T47D (cell line): Measurements from ENCODE around the gene ZAR1L.
"Not testable (repeated sequence)": the region's sequence is repeated elsewhere in the genome, so short reads cannot be mapped to it uniquely, and the experiment has no call there.

ENCODE experiments used
- DNase-seq, 2 experiments: peaks; one replicate each; pipeline versions ENCODE4 v3.0.0 to v3.0.0-alpha.2; 2011 to 2012; ENCODE audit warnings: low read depth in 1 of 2, low spot score in 1 of 2
- JUND ChIP-seq: IDR thresholded peaks from 2 replicates; pipeline ENCODE4 v1.6.1; 2012; ENCODE audit warnings: low read depth
- in situ Hi-C: cut with HindIII; loops from 2 replicates; pipeline ENCODE4 v1.10.0; 2016; ENCODE audit warnings: low sequenced_read_pairs, low pct_unique_long_range_greater_than_20kb

The ZAR1L gene

GRCh38 chr13:32315238-32316027 lies at the start of gene ZAR1L, which contains the start of gene BRCA2:
Gene ZAR1L (minus strand): TSS chr13:32315363. CDS start chr13:32311925, 3,438 bp downstream.
Gene BRCA2 (plus strand): TSS chr13:32315508. CDS start chr13:32316461, 953 bp downstream.
- no peak for TF ChIP-seq JUND
- in situ Hi-C loops: no loop called here
- DNase-seq: peak; percentile 29 to 87

GRCh38 chr13:32362574-32362973 lies 47.4 kb upstream of the ZAR1L start:
- no peak for TF ChIP-seq JUND
- in situ Hi-C loops: no loop called here
- no peak for DNase-seq

DNA sequence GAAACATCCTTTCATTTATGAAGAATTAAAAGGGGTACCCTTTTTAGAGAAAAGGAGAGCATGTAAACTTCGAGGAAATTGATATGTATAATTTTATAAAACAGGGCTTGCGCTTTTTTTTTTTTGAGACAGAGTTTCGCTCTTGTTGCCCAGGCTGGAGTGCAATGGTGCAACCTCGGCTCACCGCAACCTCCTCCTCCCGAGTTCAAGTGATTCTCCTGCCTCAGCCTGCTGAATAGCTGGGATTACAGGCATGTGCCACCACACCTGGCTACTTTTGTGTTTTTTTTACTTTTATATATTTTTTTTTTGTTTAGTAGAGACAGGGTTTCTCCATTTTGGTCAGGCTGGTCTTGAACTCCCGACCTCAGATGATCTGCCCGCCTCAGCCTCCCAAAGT lies 40.8 kb upstream of the ZAR1L start:
- in situ Hi-C loops, DNase-seq: not testable (repeated sequence)

DNA sequence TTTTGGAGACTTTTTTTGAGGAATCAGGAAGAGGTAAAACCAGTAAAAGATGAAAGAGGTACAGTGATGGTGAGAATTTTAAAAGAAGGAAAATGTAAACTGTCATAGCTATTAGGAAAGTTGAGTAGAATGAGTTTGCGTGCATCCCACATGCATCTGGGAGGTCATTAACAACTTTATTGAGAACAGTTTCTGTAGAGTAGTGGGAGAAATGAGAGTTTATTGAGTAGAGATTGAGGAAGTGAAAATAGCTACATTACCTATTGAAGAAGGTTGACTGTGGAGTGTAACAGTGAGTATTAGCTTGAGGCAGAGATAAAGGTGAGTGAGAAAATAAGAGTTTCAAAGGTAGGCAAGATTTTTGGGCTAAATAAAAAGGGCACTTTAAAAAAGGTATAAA lies 38.9 kb upstream of the ZAR1L start:
- TF ChIP-seq JUND: no peak
- in situ Hi-C loops: no loop called here

GRCh38 chr13:32350839-32351441 lies 35.8 kb upstream of the ZAR1L start:
- DNase-seq, in situ Hi-C loops: not testable (repeated sequence)

More for the DNA sequence above, 38.9 kb upstream of the ZAR1L start:
- DNase-seq: no peak

GRCh38 chr13:32347651-32348050 lies 32.5 kb upstream of the ZAR1L start:
- in situ Hi-C loops: no loop called here
- TF ChIP-seq JUND: no peak
- no peak for DNase-seq

DNA sequence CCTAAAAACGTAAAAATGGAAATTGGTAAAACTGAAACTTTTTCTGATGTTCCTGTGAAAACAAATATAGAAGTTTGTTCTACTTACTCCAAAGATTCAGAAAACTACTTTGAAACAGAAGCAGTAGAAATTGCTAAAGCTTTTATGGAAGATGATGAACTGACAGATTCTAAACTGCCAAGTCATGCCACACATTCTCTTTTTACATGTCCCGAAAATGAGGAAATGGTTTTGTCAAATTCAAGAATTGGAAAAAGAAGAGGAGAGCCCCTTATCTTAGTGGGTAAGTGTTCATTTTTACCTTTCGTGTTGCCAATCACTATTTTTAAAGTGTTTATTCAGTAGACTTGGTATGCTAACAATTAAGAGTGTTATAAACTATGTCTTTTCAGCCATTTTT lies 25.8 kb upstream of the ZAR1L start:
- in situ Hi-C loops: no loop called here
- DNase-seq: no peak
- TF ChIP-seq JUND: no peak

GRCh38 chr13:32334671-32335070 lies 19.5 kb upstream of the ZAR1L start:
- TF ChIP-seq JUND: no peak
- in situ Hi-C loops: no loop called here

DNA sequence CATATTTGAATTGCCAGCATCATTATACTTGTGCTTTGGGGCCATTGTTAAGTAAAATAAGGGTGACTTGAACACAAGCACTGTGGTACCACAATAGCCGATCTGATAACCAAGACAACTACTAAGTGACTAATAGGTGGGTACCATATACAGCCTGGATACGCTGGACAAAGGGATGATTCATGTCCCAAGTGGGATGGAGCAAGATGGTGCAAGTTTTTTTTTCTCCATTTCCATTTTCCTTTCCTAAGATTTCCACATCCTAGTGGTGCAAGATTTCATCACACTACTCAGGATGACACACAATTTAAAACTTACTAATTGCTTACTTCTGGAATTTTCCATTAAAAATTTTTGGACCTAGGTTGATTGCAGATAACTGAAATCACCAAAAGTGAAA lies 15.3 kb upstream of the ZAR1L start:
- TF ChIP-seq JUND: no peak
- no peak for DNase-seq
- in situ Hi-C loops: no loop called here

More at GRCh38 chr13:32334671-32335070, 19.5 kb upstream of the ZAR1L start:
- DNase-seq: peak in 1 of 2 experiments; percentile 25

DNA sequence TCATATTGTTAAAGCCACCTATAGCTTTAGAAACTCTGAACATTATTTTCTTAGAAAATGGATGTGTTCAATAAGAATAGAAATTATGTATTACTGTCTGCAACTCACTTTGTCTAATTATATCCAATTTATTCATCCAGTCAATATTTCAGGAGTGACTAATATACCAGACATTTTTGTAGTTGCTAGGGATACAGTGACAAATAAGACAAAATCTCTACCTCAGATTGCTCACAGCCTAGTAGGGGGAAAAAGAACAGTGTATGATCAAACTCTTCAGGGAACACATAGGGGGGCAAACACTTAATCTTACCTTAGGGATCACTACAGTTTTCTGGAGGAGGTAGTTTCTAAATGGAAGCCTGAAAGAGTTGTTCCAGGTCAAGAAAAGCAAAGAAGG lies 8.7 kb upstream of the ZAR1L start:
- no peak for DNase-seq
- no peak for TF ChIP-seq JUND
- in situ Hi-C loops: no loop called here

GRCh38 chr13:32320528-32320927 lies 5.4 kb upstream of the ZAR1L start:
- DNase-seq: no peak
- no peak for TF ChIP-seq JUND
- in situ Hi-C loops: no loop called here

DNA sequence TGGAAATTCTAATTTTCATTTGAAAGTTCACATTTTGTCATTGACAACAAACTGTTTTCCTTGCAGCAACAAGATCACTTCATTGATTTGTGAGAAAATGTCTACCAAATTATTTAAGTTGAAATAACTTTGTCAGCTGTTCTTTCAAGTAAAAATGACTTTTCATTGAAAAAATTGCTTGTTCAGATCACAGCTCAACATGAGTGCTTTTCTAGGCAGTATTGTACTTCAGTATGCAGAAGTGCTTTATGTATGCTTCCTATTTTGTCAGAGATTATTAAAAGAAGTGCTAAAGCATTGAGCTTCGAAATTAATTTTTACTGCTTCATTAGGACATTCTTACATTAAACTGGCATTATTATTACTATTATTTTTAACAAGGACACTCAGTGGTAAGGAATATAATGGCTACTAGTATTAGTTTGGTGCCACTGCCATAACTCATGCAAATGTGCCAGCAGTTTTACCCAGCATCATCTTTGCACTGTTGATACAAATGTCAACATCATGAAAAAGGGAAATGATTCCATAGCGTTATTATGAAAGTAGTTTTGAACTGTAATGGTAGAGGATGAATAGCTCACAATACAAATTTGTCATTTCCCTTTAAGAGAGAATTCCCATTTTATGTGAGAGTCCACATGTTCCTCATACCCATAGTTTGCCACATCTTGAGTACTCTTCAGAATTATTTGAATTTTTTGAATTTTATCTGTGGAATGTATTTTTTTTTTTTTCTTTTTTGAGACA lies 2.7 kb upstream of the ZAR1L start:
- no peak for TF ChIP-seq JUND
- in situ Hi-C loops: no loop called here
- no peak for DNase-seq

GRCh38 chr13:32316501-32316900 lies 1.3 kb upstream of the ZAR1L start:
- in situ Hi-C loops: no loop called here
- DNase-seq: no peak
- no peak for TF ChIP-seq JUND
